NCI-H345 treated with DMSO at 0.1 percent for 48 hours (cell line): ENCODE data around the gene LRRC59.
"Not testable (repeated sequence)": the region's sequence is repeated elsewhere in the genome, so short reads cannot be mapped to it uniquely, and the experiment has no call there.

Source experiments
- DNase-seq: peaks from one replicate; lab custom pipeline; 2025; ENCODE audit not compliant: unreplicated experiment; lab: John Stamatoyannopoulos, UW

The LRRC59 gene

GRCh38 chr17:50424996-50425681 is 27.8 kb upstream of the LRRC59 start:
- DNase-seq: no peak

- DNase-seq: no peak
Observed at GRCh38 chr17:50424246-50424995, 27.1 kb upstream of the LRRC59 start.

- no peak for DNase-seq
Observed at GRCh38 chr17:50423553-50424159, 26.3 kb upstream of the LRRC59 start.

- DNase-seq: no peak
Observed at GRCh38 chr17:50422738-50423137, 25.4 kb upstream of the LRRC59 start.

- DNase-seq: no peak
Observed at GRCh38 chr17:50421308-50422051, 24.2 kb upstream of the LRRC59 start.

- no peak for DNase-seq
Observed at GRCh38 chr17:50420419-50421112, 23.2 kb upstream of the LRRC59 start.

- not testable (repeated sequence) for DNase-seq
Observed at GRCh38 chr17:50419577-50419976, 22.3 kb upstream of the LRRC59 start.

GRCh38 chr17:50414808-50415207 is 17.5 kb upstream of the LRRC59 start:
- no peak for DNase-seq

GRCh38 chr17:50412188-50412732 is 14.9 kb upstream of the LRRC59 start:
- no peak for DNase-seq

GRCh38 chr17:50407921-50408320 is 10.6 kb upstream of the LRRC59 start:
- DNase-seq: no peak

GRCh38 chr17:50406578-50406977 is 9.3 kb upstream of the LRRC59 start:
- no peak for DNase-seq

GRCh38 chr17:50405351-50405750 is 8.0 kb upstream of the LRRC59 start:
- not testable (repeated sequence) for DNase-seq

GRCh38 chr17:50399591-50399990 is 2.3 kb upstream of the LRRC59 start:
- DNase-seq: not testable (repeated sequence)

- not testable (repeated sequence) for DNase-seq
Observed at GRCh38 chr17:50398672-50399071, 1.3 kb upstream of the LRRC59 start.

GRCh38 chr17:50397919-50398285 is 579 bp upstream of the LRRC59 start:
- DNase-seq: no peak

GRCh38 chr17:50396261-50397110 is 837 bp downstream of the LRRC59 start:
- no peak for DNase-seq

- DNase-seq: no peak
Observed at GRCh38 chr17:50394711-50395110, 2.6 kb downstream of the LRRC59 start.

GRCh38 chr17:50393700-50394099 is 3.6 kb downstream of the LRRC59 start:
- no peak for DNase-seq

GRCh38 chr17:50392621-50393020 is 4.7 kb downstream of the LRRC59 start:
- DNase-seq: no peak

GRCh38 chr17:50389534-50389933 is 7.8 kb downstream of the LRRC59 start:
- no peak for DNase-seq
